ENCODE data around the gene TECPR1.

The TECPR1 gene

GRCh38 chr7:98166668-98166970 lies 85.4 kb downstream of the TECPR1 start:
- H3K4me3 ChIP-seq (IDR thresholded peaks at IDR 0.05; ENCODE audit: insufficient read depth, low read depth, low read length) = no peak overlapping the region
- no peak overlapping the region for H3K27ac ChIP-seq
- no peak overlapping the region for H2AFZ ChIP-seq (ENCODE audit: low read depth)
- no peaks in the 10 kb centered on the region for H3K27me3 ChIP-seq (ENCODE audit: insufficient read depth, low read depth)
- H3K36me3 ChIP-seq (ENCODE audit: insufficient read depth) = no peaks in the 10 kb centered on the region
- H3K9ac ChIP-seq = no peak overlapping the region
- no peak overlapping the region for H3K4me2 ChIP-seq
- peaks cover 4% of the 10 kb centered on the region for H3K4me1 ChIP-seq (ENCODE audit: low read depth, poor library complexity, severe bottlenecking)
- H4K20me1 ChIP-seq (ENCODE audit: insufficient read depth) = 0 out of 2 replicates have a peak, but pooled peaks cover 4% of the 10 kb centered on the region
- no peak for TF ChIP-seq CTCF (conservative IDR thresholded peaks at IDR 0.05; ENCODE audit: low read depth, low read length)
- no peaks in the 10 kb centered on the region for H3K79me2 ChIP-seq (ENCODE audit: insufficient read depth, low read depth)

GRCh38 chr7:98165827-98166667 lies 86.0 kb downstream of the TECPR1 start:
- no peak overlapping the region for H2AFZ ChIP-seq (ENCODE audit: low read depth)
- H3K27ac ChIP-seq = no peak overlapping the region
- 0 out of 2 replicates have a peak, but pooled peaks cover 4% of the 10 kb centered on the region for H4K20me1 ChIP-seq (ENCODE audit: insufficient read depth)
- TF ChIP-seq CTCF (conservative IDR thresholded peaks at IDR 0.05; ENCODE audit: low read depth, low read length) = peak; percentile 75
- no peaks in the 10 kb centered on the region for H3K27me3 ChIP-seq (ENCODE audit: insufficient read depth, low read depth)
- no peaks in the 10 kb centered on the region for H3K36me3 ChIP-seq (ENCODE audit: insufficient read depth)
- H3K4me2 ChIP-seq = no peak overlapping the region
- peaks cover 4% of the 10 kb centered on the region for H3K4me1 ChIP-seq (ENCODE audit: low read depth, poor library complexity, severe bottlenecking)
- H3K4me3 ChIP-seq (IDR thresholded peaks at IDR 0.05; ENCODE audit: insufficient read depth, low read depth, low read length) = no peak overlapping the region
- no peak overlapping the region for H3K9ac ChIP-seq
- no peaks in the 10 kb centered on the region for H3K79me2 ChIP-seq (ENCODE audit: insufficient read depth, low read depth)
